Thoracic aorta (tissue), 2 donors: ENCODE results near the gene NAT8L. TPM values are rescaled to one million over a fixed set of nuclear protein-coding genes. Genes with fewer than 3 reads are reported as not detected.

ENCODE experiments used
- ATAC-seq: fragments of 150-250 bp; one replicate; pipeline ENCODE4 v1.8.0; 2017; ENCODE audit warnings: low read depth; ENCODE audit not compliant: insufficient number of reproducible peaks, low FRiP score
- DNase-seq: peaks from one replicate; pipeline ENCODE4 v3.0.0-alpha.2; 2020; ENCODE audit warnings: low spot score
- H3K27ac ChIP-seq, 2 donors: fragments of 200-600 bp; sonication (generic); 1 replicate in 1 of 2; 2 replicates in 1 of 2; pipeline ENCODE4 v1.5.1; 2016; ENCODE audit warnings: mild to moderate bottlenecking in 2 of 2, moderate library complexity in 2 of 2
- H3K27me3 ChIP-seq: fragments of 200-600 bp; sonication (generic); replicated peaks from 2 replicates; pipeline ENCODE4 v1.6.0; 2016; ENCODE audit warnings: mild to moderate bottlenecking; ENCODE audit not compliant: insufficient read depth
- H3K36me3 ChIP-seq: fragments of 200-600 bp; sonication (generic); one replicate; pipeline ENCODE4 v1.5.1; 2016
- H3K4me1 ChIP-seq, 2 donors: fragments of 200-600 bp; sonication (generic); 1 replicate in 1 of 2; 2 replicates in 1 of 2; pipeline versions ENCODE4 v1.5.1 to v1.6.0; 2016; ENCODE audit warnings: low read depth in 2 of 2, mild to moderate bottlenecking in 1 of 2; ENCODE audit not compliant: control insufficient read depth in 1 of 2
- H3K4me3 ChIP-seq: fragments of 200-600 bp; sonication (generic); 2 replicates; pipeline ENCODE4 v1.5.1; 2016; ENCODE audit warnings: mild to moderate bottlenecking
- H3K9me3 ChIP-seq: fragments of 200-600 bp; sonication (generic); 2 replicates; pipeline ENCODE4 v1.5.1; 2016
- CTCF ChIP-seq: fragments of 200-600 bp; sonication (generic); IDR thresholded peaks from one replicate; pipeline ENCODE4 v1.5.1; 2019; ENCODE audit warnings: antibody characterized with exemption
- total RNA-seq, 2 donors: library from RNA; depleted of rRNA; stranded (reverse); fragments of >200 nt; gene quantifications; one replicate each; pipeline versions ENCODE4 v1.1.0 to v1.2.3, GENCODE V29; 2016

The NAT8L gene
- total RNA-seq, 2 donors from 2014 or later, result under 0.01 TPM; not detected in 1

GRCh38 chr4:2104556-2105345 is 45.6 kb downstream of the NAT8L start:
- Histone ChIP-seq H3K27me3 (no peaks in the 10 kb centered on the region), H3K4me1 (no peaks in the 10 kb centered on the region), H3K27ac (no peak overlapping the region), H3K9me3 (peaks cover 19% of the 10 kb centered on the region), H3K36me3 (no peaks in the 10 kb centered on the region), H3K4me3 (no peak overlapping the region)
- no peak for TF ChIP-seq CTCF
- DNase-seq (no peak), ATAC-seq (no peak)

- Histone ChIP-seq H3K36me3 (no peaks in the 10 kb centered on the region), H3K27me3 (no peaks in the 10 kb centered on the region), H3K9me3 (peaks cover 19% of the 10 kb centered on the region), H3K4me3 (no peak overlapping the region), H3K4me1 (no peaks in the 10 kb centered on the region), H3K27ac (no peak overlapping the region)
- DNase-seq (no peak), ATAC-seq (no peak)
- no peak for TF ChIP-seq CTCF
These were observed 46.4 kb downstream of the NAT8L start for GRCh38 chr4:2105559-2105958.

- no peak overlapping the region for H3K27ac ChIP-seq
- DNase-seq (no peak), ATAC-seq (no peak)
- no peaks in the 10 kb centered on the region for H3K9me3 ChIP-seq
- no peaks in the 10 kb centered on the region for H3K4me1 ChIP-seq
- H3K27me3 ChIP-seq, result no peaks in the 10 kb centered on the region
- no peak for TF ChIP-seq CTCF
- H3K4me3 ChIP-seq, result no peak overlapping the region
- H3K36me3 ChIP-seq, result no peaks in the 10 kb centered on the region
These were observed 57.7 kb downstream of the NAT8L start for GRCh38 chr4:2116687-2117400.

Other genes starting within 250 kb of the NAT8L start
- 10 to 100 TPM; 30.5 to 68.9 TPM for gene LETM1, start 203.2 kb upstream of the NAT8L start, total RNA-seq
- 10 to 100 TPM; 18.8 to 35.4 TPM for gene NSD2, start 187.9 kb upstream of the NAT8L start, total RNA-seq
- gene NELFA, start 50.4 kb upstream of the NAT8L start, total RNA-seq, result 10 to 100 TPM; 26.7 to 36.1 TPM
- gene HAUS3, start 182.8 kb downstream of the NAT8L start, total RNA-seq, result 10 to 100 TPM in 1 of 2 donors, 1 to 10 TPM in 1; 6.5 to 12.9 TPM
- gene POLN, start 182.8 kb downstream of the NAT8L start, total RNA-seq, result 1 to 10 TPM; 3.2 to 3.5 TPM
- 100 to 1,000 TPM in 1 of 2 donors, 10 to 100 TPM in 1; 93.1 to 105 TPM for gene MXD4, start 202.8 kb downstream of the NAT8L start, total RNA-seq